Lung (tissue), 12 donors: ENCODE measurements around the gene CLASP1. TPM values are rescaled to one million over a fixed set of nuclear protein-coding genes. Genes with fewer than 3 reads are reported as not detected.

ENCODE experiments used
- ATAC-seq: fragments of 200-7000 bp; cut with Tn5 transposase; one replicate; pipeline ENCODE4 v1.9.1; 2020; ENCODE audit warnings: moderate number of reproducible peaks; ENCODE audit not compliant: insufficient read depth, low FRiP score
- DNase-seq, 3 donors: peaks; one replicate each; pipeline ENCODE4 v3.0.0-alpha.2; 2013 to 2017
- H3K27ac ChIP-seq, 2 donors: one replicate each; pipeline ENCODE4 v1.5.1; 2013; ENCODE audit warnings: mild to moderate bottlenecking in 2 of 2, moderate library complexity in 2 of 2, control low read depth in 1 of 2, inconsistent platforms in 1 of 2, low read depth in 1 of 2, low read length in 1 of 2
- H3K27me3 ChIP-seq, 3 donors: one replicate each; pipeline ENCODE4 v1.5.1; 2013; ENCODE audit warnings: low read length in 2 of 3; ENCODE audit not compliant: control insufficient read depth in 3 of 3, insufficient read depth in 3 of 3
- H3K36me3 ChIP-seq, 4 donors: one replicate each; pipeline ENCODE4 v1.5.1; 2013; ENCODE audit warnings: low read length in 4 of 4, mild to moderate bottlenecking in 1 of 4, moderate library complexity in 1 of 4; ENCODE audit not compliant: control insufficient read depth in 4 of 4, insufficient read depth in 4 of 4
- H3K4me1 ChIP-seq, 5 donors: one replicate each; pipeline ENCODE4 v1.5.1; 2013; ENCODE audit warnings: low read length in 5 of 5, mild to moderate bottlenecking in 2 of 5, moderate library complexity in 1 of 5; ENCODE audit not compliant: control insufficient read depth in 5 of 5, insufficient read depth in 5 of 5
- H3K4me3 ChIP-seq: one replicate; pipeline ENCODE4 v1.5.1; 2013; ENCODE audit warnings: mild to moderate bottlenecking, control low read depth, moderate library complexity
- H3K9ac ChIP-seq, 2 donors: one replicate each; pipeline ENCODE4 v1.5.1; 2013; ENCODE audit warnings: low read length in 2 of 2, control low read depth in 1 of 2; ENCODE audit not compliant: insufficient read depth in 1 of 2
- H3K9me3 ChIP-seq, 4 donors: one replicate each; pipeline ENCODE4 v1.5.1; 2013; ENCODE audit warnings: low read length in 3 of 4, mild to moderate bottlenecking in 1 of 4, moderate library complexity in 1 of 4; ENCODE audit not compliant: control insufficient read depth in 4 of 4, insufficient read depth in 3 of 4
- CTCF ChIP-seq: IDR thresholded peaks from 2 replicates; pipeline ENCODE4 v1.5.1; 2012; ENCODE audit warnings: mild to moderate bottlenecking; ENCODE audit errors: control extremely low read depth, extremely low read depth
- WGBS, 2 donors: extraction: QIAGEN DNeasy Blood & Tissue Kit; methylation state at CpG; one replicate each; pipeline ENCODE4 v1.1.7; 2013; 5-methylcytosine and 5-hydroxymethylcytosine counted together
- polyA plus RNA-seq, 2 donors: library from polyadenylated mRNA; stranded (reverse); fragments of 200-250 nt; gene quantifications; one replicate each; pipeline ENCODE4 v1.2.1, GENCODE V29; 2013
- total RNA-seq, 2 donors: library from RNA; depleted of rRNA in 1 of 2; stranded (reverse); fragments of >200 nt in 1 of 2; gene quantifications; one replicate each; pipeline ENCODE4 v1.2.1, GENCODE V29; 2014 to 2021
- donor health status: control.
- donor health status: control.
- donor health status: Bipolar disorder and iron deficiency.
- donor health status: healthy.
- donor health status: DM: yes; HTN: yes; CAD: no.

Gene CLASP1
- total and polyA plus RNA-seq, 4 donors: 7.4 to 128 (median 30.6) TPM

GRCh38 chr2:121489284-121489683 lies 160.0 kb downstream of the CLASP1 start:
- Histone ChIP-seq H3K4me3 (no peak overlapping the region), H3K9ac (no peak overlapping the region), H3K27ac (no peak overlapping the region), H3K4me1 (peaks cover 0 to 25% (median 6%) of the 10 kb centered on the region in 5 donors), H3K9me3 (no peaks in the 10 kb centered on the region), H3K36me3 (no peaks in the 10 kb centered on the region), H3K27me3 (no peaks in the 10 kb centered on the region)
- 75 to 84% methylated on average over 1 of the region's 1 CpG for WGBS, 2 donors
- peak in 2 of 3 donors; percentile 31 to 63 for DNase-seq
- no peak for TF ChIP-seq CTCF
- ATAC-seq: no peak

- no peak for ATAC-seq
- Histone ChIP-seq H3K4me3 (no peak overlapping the region), H3K36me3 (peaks cover 0 to 5% (median 2%) of the 10 kb centered on the region in 4 donors), H3K4me1 (peaks cover 4 to 29% (median 5%) of the 10 kb centered on the region in 5 donors), H3K27me3 (no peaks in the 10 kb centered on the region), H3K27ac (no peak overlapping the region), H3K9me3 (no peaks in the 10 kb centered on the region), H3K9ac (no peak overlapping the region)
- no peak for TF ChIP-seq CTCF
- DNase-seq: no peak
These were observed 163.0 kb downstream of the CLASP1 start for GRCh38 chr2:121486191-121486790.

- Histone ChIP-seq H3K9me3 (no peaks in the 10 kb centered on the region), H3K9ac (no peak overlapping the region), H3K4me3 (no peak overlapping the region), H3K4me1 (peaks cover 12 to 29% (median 15%) of the 10 kb centered on the region in 5 donors), H3K36me3 (peaks cover 0 to 5% (median 2%) of the 10 kb centered on the region in 4 donors), H3K27ac (peak overlapping the region in 1 of 2 donors; percentile 10), H3K27me3 (no peaks in the 10 kb centered on the region)
- ATAC-seq (no peak), DNase-seq (no peak)
- TF ChIP-seq CTCF: no peak
These were observed 164.2 kb downstream of the CLASP1 start for GRCh38 chr2:121485039-121485438.

- no peak for ATAC-seq
- H3K36me3 ChIP-seq: peaks cover 0 to 5% (median 2%) of the 10 kb centered on the region in 4 donors
- TF ChIP-seq CTCF: no peak
- H3K27ac ChIP-seq: no peak overlapping the region
- H3K9ac ChIP-seq: no peak overlapping the region
- no peaks in the 10 kb centered on the region for H3K9me3 ChIP-seq
- no peaks in the 10 kb centered on the region for H3K27me3 ChIP-seq
- peaks cover 16 to 29% (median 22%) of the 10 kb centered on the region in 5 donors for H3K4me1 ChIP-seq
- no peak overlapping the region for H3K4me3 ChIP-seq
- whole genome bisulfite sequencing, 2 donors: 38 to 62% methylated on average over 2 of the region's 2 CpGs
- DNase-seq: no peak
These were observed 165.4 kb downstream of the CLASP1 start for GRCh38 chr2:121483846-121484245.
